ENCODE measurements around the gene PLEKHO1.

DNA sequence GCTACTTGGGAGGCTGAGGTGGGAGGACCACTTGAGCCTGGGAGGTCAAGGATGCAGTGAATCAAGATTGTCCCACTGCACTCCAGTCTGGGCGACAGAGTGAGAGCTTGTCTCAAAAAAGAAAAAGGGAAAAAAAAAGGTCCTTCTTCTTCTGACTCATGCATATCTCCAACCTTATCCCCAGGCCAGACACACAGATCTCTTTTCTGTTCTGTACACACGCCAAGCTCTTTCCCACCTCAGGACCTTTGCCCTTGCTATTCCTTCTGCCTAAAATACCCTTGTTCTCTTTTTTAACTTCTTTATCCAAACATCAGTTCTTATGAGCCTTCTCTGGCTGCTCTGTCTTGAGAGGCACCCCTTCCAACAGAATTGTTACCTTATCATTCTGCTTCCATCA lies 22.1 kb downstream of the PLEKHO1 start:
- TF ChIP-seq CTCF (IDR thresholded peaks at IDR 0.05) (no peak), POLR2A (IDR thresholded peaks at IDR 0.05) (no peak)

Measured in thyroid gland (tissue), 4 donors.